HG03039 (cell line): ENCODE results near the gene UTP3.
"Not testable (repeated sequence)": the region's sequence is repeated elsewhere in the genome, so short reads cannot be mapped to it uniquely, and the experiment has no call there.

Source experiments
- ATAC-seq: cut with Tn5 transposase; IDR thresholded peaks from one replicate; pipeline ENCODE4 v1.9.1; 2021; ENCODE audit warnings: mild to moderate bottlenecking, moderate library complexity; ENCODE audit not compliant: unreplicated experiment

The UTP3 gene

GRCh38 chr4:70682142-70682541, 6.2 kb upstream of the UTP3 start:
- ATAC-seq, result not testable (repeated sequence)

GRCh38 chr4:70687392-70687791, 940 bp upstream of the UTP3 start:
- no peak for ATAC-seq

DNA sequence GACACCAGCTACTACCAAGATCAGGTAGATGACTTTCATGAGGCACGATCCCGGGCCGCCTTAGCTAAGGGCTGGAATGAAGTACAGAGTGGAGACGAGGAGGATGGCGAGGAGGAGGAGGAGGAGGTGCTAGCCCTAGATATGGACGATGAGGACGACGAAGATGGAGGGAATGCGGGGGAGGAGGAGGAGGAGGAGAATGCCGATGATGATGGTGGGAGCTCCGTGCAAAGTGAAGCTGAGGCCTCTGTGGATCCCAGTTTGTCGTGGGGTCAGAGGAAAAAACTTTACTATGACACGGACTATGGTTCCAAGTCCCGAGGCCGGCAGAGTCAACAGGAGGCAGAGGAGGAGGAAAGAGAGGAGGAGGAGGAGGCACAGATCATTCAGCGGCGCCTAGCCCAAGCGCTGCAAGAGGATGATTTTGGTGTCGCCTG, 481 bp downstream of the UTP3 start:
- ATAC-seq, result peak; percentile 1

DNA sequence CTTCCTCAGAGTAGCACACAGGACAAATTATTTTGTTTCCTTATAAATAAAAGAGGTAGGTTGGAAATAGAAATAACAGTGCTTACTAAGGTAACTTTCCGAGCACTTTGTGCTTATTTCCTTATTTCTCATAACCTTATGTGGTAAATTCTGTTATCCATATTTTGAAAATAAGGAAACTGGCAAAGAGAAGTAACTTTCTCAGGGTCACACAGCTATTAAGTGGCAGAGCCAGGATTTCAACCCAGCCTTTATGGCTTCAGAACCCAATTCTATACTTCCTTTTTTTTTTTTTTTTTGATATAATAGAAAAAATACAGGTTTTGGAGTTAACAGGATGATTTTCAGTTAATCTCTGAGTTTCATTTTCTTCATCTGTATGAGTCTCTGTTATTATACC, 3.3 kb downstream of the UTP3 start:
- ATAC-seq, result no peak

- not testable (repeated sequence) for ATAC-seq
These were observed 6.3 kb downstream of the UTP3 start for GRCh38 chr4:70694633-70695032.

DNA sequence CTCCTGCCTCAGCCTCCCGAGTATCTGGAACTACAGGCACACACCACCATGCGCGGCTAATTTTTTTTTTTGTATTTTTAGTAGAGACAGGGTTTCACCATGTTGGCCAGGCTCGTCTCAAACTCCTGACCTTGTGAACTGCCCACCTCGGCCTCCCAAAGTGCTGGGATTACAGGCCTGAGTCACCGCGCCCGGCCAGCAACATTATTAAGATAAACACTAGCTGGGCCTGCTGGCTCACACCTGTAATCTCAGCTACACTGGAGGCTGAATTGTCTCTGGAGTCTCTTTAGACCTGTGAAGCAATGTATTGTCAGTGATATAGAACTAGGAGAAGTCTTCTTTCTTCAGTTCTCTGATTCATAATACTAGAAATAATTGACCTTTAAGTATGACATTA, 10.1 kb downstream of the UTP3 start:
- ATAC-seq, result not testable (repeated sequence)

GRCh38 chr4:70700712-70701111, 12.4 kb downstream of the UTP3 start:
- ATAC-seq, result no peak

DNA sequence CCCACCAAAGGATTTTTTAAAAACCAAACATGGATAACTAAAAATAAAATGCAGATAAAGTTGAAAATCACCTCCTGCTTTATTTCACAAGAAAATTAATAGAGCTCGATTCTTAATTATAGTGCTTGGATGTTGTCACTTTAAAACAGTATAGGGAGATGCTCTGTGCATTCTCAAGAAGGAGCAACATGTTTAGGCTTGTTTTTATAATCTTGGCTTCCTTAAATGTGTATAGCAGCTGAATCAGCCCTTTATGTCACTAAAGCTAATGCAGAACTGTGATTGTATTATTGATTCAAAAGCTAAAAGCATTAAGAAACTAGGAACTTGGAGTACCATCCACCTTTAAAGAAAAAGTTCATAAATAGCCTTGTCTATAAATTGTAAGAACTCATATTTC, 12.9 kb downstream of the UTP3 start:
- no peak for ATAC-seq

GRCh38 chr4:70702592-70702991, 14.3 kb downstream of the UTP3 start:
- not testable (repeated sequence) for ATAC-seq

- no peak for ATAC-seq
These were observed 15.4 kb downstream of the UTP3 start for GRCh38 chr4:70703619-70704214.

DNA sequence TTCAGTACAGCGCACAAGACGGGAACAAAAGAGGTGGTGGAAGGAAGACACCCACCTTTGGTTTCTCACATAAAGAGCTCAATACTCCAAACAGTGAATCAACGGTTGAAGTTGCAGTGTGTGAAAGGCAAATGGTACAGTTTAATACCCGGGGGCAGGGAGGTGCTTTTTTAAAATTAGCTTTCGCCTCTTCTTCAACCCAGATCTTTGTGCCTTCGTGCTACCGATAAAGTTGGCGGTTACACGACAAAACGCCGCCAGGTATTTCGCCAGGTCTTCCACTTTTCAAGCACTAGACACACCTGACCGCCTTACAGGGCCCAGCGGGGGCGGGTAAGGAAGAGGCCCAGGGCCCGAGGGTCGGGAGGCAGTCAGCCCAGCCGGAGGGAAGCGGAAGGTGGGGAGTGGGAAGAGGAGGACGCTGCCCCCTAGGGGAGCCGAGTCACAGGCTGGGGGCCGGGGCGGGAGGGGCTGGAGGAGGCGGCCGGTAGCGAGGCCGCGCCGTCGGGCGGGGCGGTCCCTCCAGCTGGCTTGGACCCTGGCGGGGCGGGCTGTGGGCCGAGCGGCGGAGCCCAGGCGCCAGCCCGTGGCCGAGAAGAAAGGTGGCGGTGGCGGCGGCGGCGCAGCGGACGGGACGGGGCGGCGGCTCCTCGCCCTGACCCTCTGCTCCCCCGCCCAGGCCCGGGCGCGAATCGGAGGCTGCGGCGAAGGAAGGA, 16.0 kb downstream of the UTP3 start:
- peak; percentile 47 for ATAC-seq

DNA sequence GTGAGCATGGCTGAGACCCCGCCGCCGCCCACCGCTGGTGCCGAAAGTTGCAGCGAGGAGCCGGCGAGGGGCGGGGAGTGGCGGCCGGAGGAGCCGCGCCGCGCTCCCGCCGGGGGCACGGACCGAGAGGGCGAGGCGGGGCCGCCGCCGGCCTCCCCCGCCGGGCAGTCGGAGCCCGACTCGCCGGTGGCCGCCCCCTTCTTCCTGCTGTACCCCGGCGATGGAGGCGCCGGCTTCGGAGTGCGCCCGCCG, 16.5 kb downstream of the UTP3 start:
- ATAC-seq, result peak; percentile 34

GRCh38 chr4:70705183-70706043, 17.1 kb downstream of the UTP3 start:
- peak; percentile 59 for ATAC-seq

DNA sequence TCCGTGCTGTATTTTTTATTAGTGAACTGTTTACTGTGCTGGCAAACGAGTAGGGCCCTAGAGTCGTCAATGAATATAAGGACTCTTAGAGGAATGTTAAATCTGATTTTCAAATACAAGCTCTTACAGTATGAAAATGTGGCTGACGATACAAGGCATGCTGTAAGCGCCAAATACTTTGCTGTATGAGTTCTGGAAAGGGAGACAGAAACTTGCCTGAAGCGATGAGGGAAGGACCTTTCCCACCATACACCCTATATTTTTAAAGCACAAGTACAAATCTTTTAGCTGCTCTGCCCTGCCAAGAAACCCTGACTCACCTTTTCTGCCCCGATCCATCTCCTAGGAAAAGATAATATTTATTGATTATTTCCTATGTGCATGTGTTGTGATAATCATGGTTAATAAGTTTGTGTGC, 17.7 kb downstream of the UTP3 start:
- ATAC-seq, result no peak

DNA sequence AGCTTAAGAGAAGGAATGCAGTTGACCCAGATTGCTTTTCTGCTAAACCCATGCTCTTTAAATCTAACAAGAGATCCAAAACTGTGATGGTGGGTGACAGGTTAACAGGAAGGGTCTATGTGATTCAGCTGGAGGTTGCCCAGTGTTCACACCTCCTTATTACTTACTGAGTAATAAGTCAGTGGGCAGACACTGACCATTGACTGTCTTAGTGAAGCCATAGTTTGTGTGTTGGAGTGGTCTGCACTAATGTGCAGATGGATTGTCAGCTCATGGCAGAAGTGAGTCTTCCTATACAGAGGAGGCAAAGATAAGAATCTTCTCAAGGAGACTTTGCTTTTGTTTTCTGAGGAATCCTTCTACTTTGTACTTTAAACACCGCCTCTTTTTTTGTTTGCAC, 18.2 kb downstream of the UTP3 start:
- no peak for ATAC-seq

GRCh38 chr4:70709611-70710205, 21.4 kb downstream of the UTP3 start:
- ATAC-seq, result no peak

DNA sequence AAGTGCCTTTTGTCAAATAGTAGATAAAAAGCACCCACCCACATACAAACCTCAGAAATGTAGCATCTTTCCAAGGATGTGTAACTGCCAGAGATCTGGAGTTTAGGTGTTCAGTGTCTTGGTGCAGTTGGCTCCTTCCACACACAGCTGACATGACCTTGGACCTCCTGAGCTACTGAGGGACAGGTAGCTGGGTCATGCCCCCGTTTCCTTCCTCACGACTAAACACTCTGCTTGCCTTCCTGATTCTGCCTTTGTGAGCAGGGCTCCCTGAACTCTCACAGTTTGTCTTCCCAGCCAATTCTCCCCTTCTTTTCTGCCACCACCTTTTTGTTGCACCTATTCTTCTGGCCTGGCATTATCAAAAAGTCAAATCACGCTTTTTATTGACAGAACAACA, 23.3 kb downstream of the UTP3 start:
- ATAC-seq, result no peak

GRCh38 chr4:70712150-70712549, 23.8 kb downstream of the UTP3 start:
- ATAC-seq, result no peak

DNA sequence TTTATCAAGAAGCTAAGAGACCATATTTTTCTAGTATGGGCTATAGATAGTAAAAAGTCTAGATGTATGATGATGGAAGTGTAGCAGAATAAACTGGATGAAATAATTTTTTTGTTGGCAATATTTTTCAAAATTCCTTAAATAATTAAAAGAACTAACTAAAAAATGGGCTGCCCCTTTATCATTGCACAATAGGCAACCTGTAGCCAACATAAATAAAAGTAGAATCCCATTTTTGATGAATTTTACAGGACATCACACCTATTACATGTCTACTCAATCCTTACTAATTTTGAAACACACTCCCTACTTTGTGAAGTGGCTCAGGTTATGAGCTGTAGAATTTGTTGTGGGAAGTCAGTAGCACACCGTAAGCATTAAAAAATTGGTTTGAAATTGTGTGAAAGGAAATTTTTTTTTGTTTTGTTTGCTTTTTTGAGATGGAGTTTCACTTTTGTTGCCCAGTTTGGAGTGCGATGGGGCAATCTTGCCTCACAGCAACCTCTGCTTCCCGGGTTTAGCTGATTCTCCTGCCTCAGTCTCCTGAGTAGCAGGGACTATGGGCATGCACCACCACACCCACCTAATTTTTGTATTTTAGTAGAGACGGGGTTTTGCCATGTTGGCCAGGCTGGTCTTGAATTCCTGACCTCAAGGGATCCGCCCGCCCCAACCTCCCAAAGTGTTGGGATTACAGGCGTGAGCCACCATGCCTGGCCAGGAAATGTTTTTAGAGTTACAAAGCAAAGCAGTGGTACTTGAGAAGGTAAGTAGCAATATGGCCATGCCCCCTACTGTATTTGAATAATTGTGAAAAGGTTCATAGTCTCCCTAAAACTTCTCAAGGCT, 24.5 kb downstream of the UTP3 start:
- ATAC-seq, result no peak

GRCh38 chr4:70713453-70714078, 25.2 kb downstream of the UTP3 start:
- peak; percentile 47 for ATAC-seq
